Transverse colon (tissue), 3 donors: ENCODE data around the gene CES3.

Experiments used
- EP300 ChIP-seq: sonication (generic); formaldehyde crosslinking; IDR thresholded peaks from one replicate; pipeline ENCODE4 v1.6.1; 2017; ENCODE audit warnings: antibody characterized with exemption, low read depth
- POLR2A ChIP-seq: fragments of 450-650 bp; IDR thresholded peaks from one replicate; pipeline ENCODE4 v1.6.1; 2016; ENCODE audit warnings: antibody characterized with exemption, mild to moderate bottlenecking, moderate library complexity
- TF ChIP-seq, protein P1 (sequence below), 5 experiments: fragments of 200-600 bp in 3 of 5; fragments of 450-650 bp in 2 of 5; sonication (generic) in 3 of 5; IDR thresholded peaks; 1 replicate in 2 of 5; 2 replicates in 3 of 5; pipeline ENCODE4 v1.5.1; 2016 to 2017; ENCODE audit warnings: antibody characterized with exemption in 5 of 5, inconsistent platforms in 3 of 5, mild to moderate bottlenecking in 2 of 5, moderate library complexity in 1 of 5

DNA sequence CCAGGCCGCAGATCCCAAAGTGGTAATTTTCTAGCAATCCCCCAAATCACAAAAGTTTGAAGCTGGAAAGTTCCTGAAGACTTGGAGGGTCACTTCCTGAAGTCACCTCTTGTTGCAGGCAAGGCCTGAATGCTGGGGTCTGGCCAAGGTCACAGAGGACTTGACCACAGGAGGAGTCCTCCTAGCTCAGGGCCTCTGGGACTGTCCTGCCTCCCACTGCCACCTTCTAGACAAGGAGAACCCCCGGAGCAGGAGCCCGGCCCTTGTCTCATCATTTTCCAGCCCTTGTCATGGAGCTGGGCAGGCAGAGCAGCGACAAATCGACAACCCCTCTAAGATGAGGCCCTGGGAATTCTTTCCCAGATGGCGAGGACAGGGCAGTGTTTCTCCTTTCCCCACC lies 42.7 kb upstream of the CES3 start:
- TF ChIP-seq, protein P1, sequence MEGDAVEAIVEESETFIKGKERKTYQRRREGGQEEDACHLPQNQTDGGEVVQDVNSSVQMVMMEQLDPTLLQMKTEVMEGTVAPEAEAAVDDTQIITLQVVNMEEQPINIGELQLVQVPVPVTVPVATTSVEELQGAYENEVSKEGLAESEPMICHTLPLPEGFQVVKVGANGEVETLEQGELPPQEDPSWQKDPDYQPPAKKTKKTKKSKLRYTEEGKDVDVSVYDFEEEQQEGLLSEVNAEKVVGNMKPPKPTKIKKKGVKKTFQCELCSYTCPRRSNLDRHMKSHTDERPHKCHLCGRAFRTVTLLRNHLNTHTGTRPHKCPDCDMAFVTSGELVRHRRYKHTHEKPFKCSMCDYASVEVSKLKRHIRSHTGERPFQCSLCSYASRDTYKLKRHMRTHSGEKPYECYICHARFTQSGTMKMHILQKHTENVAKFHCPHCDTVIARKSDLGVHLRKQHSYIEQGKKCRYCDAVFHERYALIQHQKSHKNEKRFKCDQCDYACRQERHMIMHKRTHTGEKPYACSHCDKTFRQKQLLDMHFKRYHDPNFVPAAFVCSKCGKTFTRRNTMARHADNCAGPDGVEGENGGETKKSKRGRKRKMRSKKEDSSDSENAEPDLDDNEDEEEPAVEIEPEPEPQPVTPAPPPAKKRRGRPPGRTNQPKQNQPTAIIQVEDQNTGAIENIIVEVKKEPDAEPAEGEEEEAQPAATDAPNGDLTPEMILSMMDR (IDR thresholded peaks at IDR 0.05), result no peak
- TF ChIP-seq EP300 (no peak), POLR2A (no peak)
